ENCODE measurements around the gene ABCB11. TPM values are rescaled to one million over a fixed set of nuclear protein-coding genes. Genes with fewer than 3 reads are reported as not detected.

Gene ABCB11
- total and polyA plus RNA-seq, 9 of the 15 experiments (the other 6 are each of a cell fraction or from before 2014, with no cell fraction given): 0.04 to 0.51 (median 0.10) TPM; not detected in 1

GRCh38 chr2:169072163-169072925 lies 41.2 kb upstream of the ABCB11 start (continued):
- TF ChIP-seq SFPQ (IDR thresholded peaks at IDR 0.05; ENCODE audit: low read depth, low read length) (no peak), SIX5 (IDR thresholded peaks at IDR 0.05; ENCODE audit: borderline replicate concordance in 1 of 2, insufficient read depth in 1 of 2, low read depth in 1 of 2, low read length in 2 of 2) (no peak), CEBPG (CRISPR knock-in tag; IDR thresholded peaks at IDR 0.05) (no peak), CEBPG (tag; conservative IDR thresholded peaks at IDR 0.05 in 1 of 2, IDR thresholded peaks at IDR 0.05 in 1 of 2) (peak; percentile 52 to 60; a peak in 3 of 4 replicates), GATAD2B (IDR thresholded peaks at IDR 0.05; ENCODE audit: borderline replicate concordance) (peak; percentile 60; the same call in 1 of the 2 replicates), SMAD4 (CRISPR knock-in tag; conservative IDR thresholded peaks at IDR 0.05) (no peak; the same call in 1 of the 2 replicates), ZBTB34 (CRISPR knock-in tag; IDR thresholded peaks at IDR 0.05) (no peak), ZNF384 (IDR thresholded peaks at IDR 0.05; ENCODE audit: low read depth, low read length) (no peak), ZNF445 (CRISPR knock-in tag; IDR thresholded peaks at IDR 0.05; ENCODE audit: low read depth) (no peak), ZNF830 (CRISPR knock-in tag; IDR thresholded peaks at IDR 0.05) (no peak), KDM4B (IDR thresholded peaks at IDR 0.05; ENCODE audit: borderline replicate concordance in 2 of 2, low read depth in 1 of 2) (no peak), TBL1XR1 (IDR thresholded peaks at IDR 0.05; ENCODE audit: low read length in 2 of 2) (0 out of 4 replicates have a peak, but pooled peaks of 1 of the 2 experiments have one; percentile 37), PRMT5 (CRISPR knock-in tag; IDR thresholded peaks at IDR 0.05) (no peak), KAT8 (IDR thresholded peaks at IDR 0.05; ENCODE audit: low read depth) (no peak), FIP1L1 (IDR thresholded peaks at IDR 0.05; ENCODE audit: low read depth, low read length, poor library complexity, severe bottlenecking) (no peak), LARP7 (IDR thresholded peaks at IDR 0.05) (no peak), ID3 (CRISPR knock-in tag; IDR thresholded peaks at IDR 0.05) (no peak), ID3 (tag; IDR thresholded peaks at IDR 0.05) (no peak), XRCC3 (IDR thresholded peaks at IDR 0.05) (no peak)
- TF ChIP-seq, protein P1, sequence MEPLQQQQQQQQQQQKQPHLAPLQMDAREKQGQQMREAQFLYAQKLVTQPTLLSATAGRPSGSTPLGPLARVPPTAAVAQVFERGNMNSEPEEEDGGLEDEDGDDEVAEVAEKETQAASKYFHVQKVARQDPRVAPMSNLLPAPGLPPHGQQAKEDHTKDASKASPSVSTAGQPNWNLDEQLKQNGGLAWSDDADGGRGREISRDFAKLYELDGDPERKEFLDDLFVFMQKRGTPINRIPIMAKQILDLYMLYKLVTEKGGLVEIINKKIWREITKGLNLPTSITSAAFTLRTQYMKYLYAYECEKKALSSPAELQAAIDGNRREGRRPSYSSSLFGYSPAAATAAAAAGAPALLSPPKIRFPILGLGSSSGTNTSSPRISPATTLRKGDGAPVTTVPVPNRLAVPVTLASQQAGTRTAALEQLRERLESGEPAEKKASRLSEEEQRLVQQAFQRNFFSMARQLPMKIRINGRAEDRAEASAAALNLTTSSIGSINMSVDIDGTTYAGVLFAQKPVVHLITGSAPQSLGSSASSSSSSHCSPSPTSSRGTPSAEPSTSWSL (CRISPR knock-in tag; IDR thresholded peaks at IDR 0.05; ENCODE audit: borderline replicate concordance): no peak
- TF ChIP-seq, protein P2, sequence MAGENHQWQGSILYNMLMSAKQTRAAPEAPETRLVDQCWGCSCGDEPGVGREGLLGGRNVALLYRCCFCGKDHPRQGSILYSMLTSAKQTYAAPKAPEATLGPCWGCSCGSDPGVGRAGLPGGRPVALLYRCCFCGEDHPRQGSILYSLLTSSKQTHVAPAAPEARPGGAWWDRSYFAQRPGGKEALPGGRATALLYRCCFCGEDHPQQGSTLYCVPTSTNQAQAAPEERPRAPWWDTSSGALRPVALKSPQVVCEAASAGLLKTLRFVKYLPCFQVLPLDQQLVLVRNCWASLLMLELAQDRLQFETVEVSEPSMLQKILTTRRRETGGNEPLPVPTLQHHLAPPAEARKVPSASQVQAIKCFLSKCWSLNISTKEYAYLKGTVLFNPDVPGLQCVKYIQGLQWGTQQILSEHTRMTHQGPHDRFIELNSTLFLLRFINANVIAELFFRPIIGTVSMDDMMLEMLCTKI (IDR thresholded peaks at IDR 0.05; ENCODE audit: partially characterized antibody): no peak
